BJ (cell line): Measurements from ENCODE around the gene CPEB4. TPM values are rescaled to one million over a fixed set of nuclear protein-coding genes. Genes with fewer than 3 reads are reported as not detected.
A peak's percentile ranks its signal among the peaks of the same experiment; 100 is the strongest.

Source experiments
- CTCF ChIA-PET: fragments of 350-600 bp; formaldehyde crosslinking; extraction: SDS; loops from one replicate; lab custom pipeline; 2021; ENCODE audit warnings: antibody characterized with exemption, inconsistent platforms; lab: Yijun Ruan, JAX
- POLR2A ChIA-PET: fragments of 300-600 bp; sonication (Branson Sonifier 250); formaldehyde crosslinking; extraction: SDS; loops from one replicate; lab custom pipeline; 2021; ENCODE audit warnings: antibody characterized with exemption; lab: Charles Lee
- DNase-seq: peaks from one replicate; pipeline ENCODE4 v3.0.0-alpha.2; 2011; ENCODE audit warnings: low read depth
- H3K27me3 ChIP-seq: 2 replicates; pipeline ENCODE4 v1.6.0; 2011; ENCODE audit warnings: low read length; ENCODE audit not compliant: control insufficient read depth, insufficient read depth
- H3K36me3 ChIP-seq: 2 replicates; pipeline ENCODE4 v1.5.1; 2011; ENCODE audit warnings: low read length; ENCODE audit not compliant: control insufficient read depth, insufficient read depth
- H3K4me3 ChIP-seq: 2 replicates; pipeline ENCODE4 v1.5.1; 2011; ENCODE audit warnings: low read depth, mild to moderate bottlenecking, control low read depth, low read length
- CTCF ChIP-seq: IDR thresholded peaks from 2 replicates; pipeline ENCODE4 v1.5.1; 2011; ENCODE audit warnings: low read depth, mild to moderate bottlenecking, control low read depth, inconsistent platforms, low read length, moderate library complexity; ENCODE audit not compliant: insufficient read depth
- polyA minus RNA-seq: library from RNA; depleted of rRNA, polyadenylated mRNA; stranded (reverse); fragments of >200 nt; gene quantifications from 2 replicates; pipeline ENCODE4 v1.2.3, GENCODE V29; 2011; rRNA and poly(A)+ RNA removed
- polyA plus RNA-seq: library from polyadenylated mRNA; depleted of rRNA; stranded (reverse); fragments of >200 nt; gene quantifications from 2 replicates; pipeline ENCODE4 v1.2.3, GENCODE V29; 2011; rRNA removed

CPEB4 gene
- polyA plus RNA-seq (16.4 and 23.9 TPM in 2 replicates), polyA minus RNA-seq (25.3 and 32.2 TPM in 2 replicates)

- ChIA-PET CTCF (interaction anchor here (0.7 to 1.4 kb wide), 3 partner anchors 20 to 257 kb away, joined by 3 read pairs; no protein-coding TSS in a partner anchor), POLR2A (no interaction called here)
- Histone ChIP-seq H3K36me3 (no peaks in the 10 kb centered on the region), H3K27me3 (no peaks in the 10 kb centered on the region), H3K4me3 (peak within 1 kb of the TSS; percentile 79)
- peak; percentile 96 for DNase-seq
- TF ChIP-seq CTCF, result no peak
Measured at GRCh38 chr5:173887610-173888472, at the start of gene CPEB4. Gene CPEB4, plus strand, starts transcription at chr5:173888349. Its CDS starts 1,385 bp downstream, at chr5:173889734.

- DNase-seq, result no peak
- Histone ChIP-seq H3K36me3 (no peaks in the 10 kb centered on the region), H3K4me3 (no peak overlapping the region), H3K27me3 (no peaks in the 10 kb centered on the region)
- no peak for TF ChIP-seq CTCF
- POLR2A ChIA-PET, result no interaction called here
- CTCF ChIA-PET, result no interaction called here
Measured at GRCh38 chr5:173839117-173839713, 48.9 kb upstream of the CPEB4 start.

DNA sequence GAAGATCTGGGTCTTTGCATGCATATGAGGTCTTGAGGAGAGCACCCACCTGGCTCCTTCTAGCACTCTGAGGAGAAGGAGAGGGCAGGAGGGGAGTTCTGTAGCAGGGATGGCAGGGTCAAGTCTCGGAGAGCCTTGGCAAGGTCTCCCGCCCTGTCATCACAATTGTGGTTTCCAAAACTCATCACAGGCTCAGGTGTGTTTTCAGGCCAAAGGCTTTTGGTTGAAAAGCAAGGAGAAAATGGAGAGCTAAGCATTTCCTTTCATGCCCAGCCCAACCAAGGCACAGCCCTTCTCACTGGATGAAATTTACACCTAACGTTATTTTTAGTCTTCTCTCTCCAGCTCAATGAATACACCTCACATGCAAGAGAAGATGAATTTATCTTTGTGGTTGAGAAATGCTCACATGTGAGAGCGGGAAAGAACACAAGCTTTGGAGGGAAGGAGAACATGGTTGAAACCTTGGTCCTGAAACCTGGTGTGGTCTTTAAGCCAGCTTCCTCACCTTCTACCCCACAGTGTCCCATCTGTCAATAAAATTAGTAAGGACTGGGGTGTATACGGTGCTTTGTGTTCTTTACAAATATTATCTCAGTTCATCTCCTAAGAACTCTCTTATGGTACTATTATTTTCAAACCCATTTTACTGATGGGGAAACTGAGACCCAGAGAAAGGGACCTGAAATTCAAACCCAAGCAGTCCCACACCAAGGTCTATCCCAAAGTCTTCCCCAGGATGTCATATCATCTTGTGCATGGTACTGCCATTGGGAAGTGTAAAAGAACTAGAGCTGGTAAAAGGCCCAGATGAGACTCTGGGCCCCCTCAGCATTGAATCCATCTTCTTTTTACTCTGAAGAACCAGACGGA lies 47.8 kb upstream of the CPEB4 start:
- ChIA-PET POLR2A (no interaction called here), CTCF (no interaction called here)
- no peak for TF ChIP-seq CTCF
- no peaks in the 10 kb centered on the region for H3K36me3 ChIP-seq
- H3K4me3 ChIP-seq, result no peak overlapping the region
- DNase-seq, result no peak
- H3K27me3 ChIP-seq, result no peaks in the 10 kb centered on the region

DNA sequence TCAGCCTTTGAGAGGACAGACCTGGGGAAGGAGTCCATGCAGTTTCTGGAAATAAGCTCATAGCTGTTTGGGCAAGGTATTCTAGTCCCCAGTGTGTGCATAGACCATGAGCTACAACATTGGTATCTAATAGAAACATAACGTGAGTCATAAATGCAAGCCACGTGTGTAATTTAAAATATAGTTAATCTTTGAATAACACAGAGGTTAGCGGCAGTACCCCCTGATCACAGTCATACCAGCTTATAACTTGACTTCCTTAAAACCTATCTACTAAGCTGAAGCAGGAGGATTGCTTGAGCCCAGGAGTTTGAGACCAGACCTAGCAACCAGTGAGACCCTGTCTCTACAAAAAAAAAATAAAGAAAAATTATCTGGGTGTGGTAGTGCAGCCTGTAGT lies 46.4 kb upstream of the CPEB4 start:
- TF ChIP-seq CTCF, result no peak
- 0 out of 2 replicates have a peak, but pooled peaks cover 1% of the 10 kb centered on the region for H3K27me3 ChIP-seq
- POLR2A ChIA-PET, result no interaction called here
- no peaks in the 10 kb centered on the region for H3K36me3 ChIP-seq
- CTCF ChIA-PET, result interaction anchor here (0.9 to 1.3 kb wide), 3 partner anchors 8 to 73 kb away, joined by 3 read pairs; no protein-coding TSS in a partner anchor
- no peak overlapping the region for H3K4me3 ChIP-seq
- DNase-seq, result no peak
